SU-DHL-6 (cell line): ENCODE measurements around the gene RPS6KA2.

ENCODE experiments used
- H2AFZ ChIP-seq: fragments of 200-600 bp; sonication (generic); 2 replicates; pipeline ENCODE4 v1.6.1; 2014; ENCODE audit warnings: low read depth, mild to moderate bottlenecking, moderate library complexity, mixed read lengths, antibody characterized with exemption, low read length; ENCODE audit not compliant: severe bottlenecking
- H3F3A ChIP-seq: fragments of 200-600 bp; shearing (Covaris generic); 2 replicates; pipeline ENCODE4 v1.6.0; 2016; ENCODE audit warnings: antibody characterized with exemption, mild to moderate bottlenecking; ENCODE audit not compliant: insufficient read depth
- H3K27ac ChIP-seq: fragments of 200-600 bp; sonication (generic); 2 replicates; pipeline ENCODE4 v1.5.1; 2016; ENCODE audit warnings: low read depth, mild to moderate bottlenecking, low read length, moderate library complexity, mixed read lengths
- H3K27me3 ChIP-seq: fragments of 200-600 bp; sonication (generic), shearing (Covaris generic); 2 replicates; pipeline ENCODE4 v1.6.0; 2014; ENCODE audit warnings: mild to moderate bottlenecking, low read length
- H3K36me3 ChIP-seq: fragments of 200-600 bp; sonication (generic); 2 replicates; pipeline ENCODE4 v1.6.1; 2014; ENCODE audit warnings: mild to moderate bottlenecking, low read length, mixed read lengths
- H3K4me2 ChIP-seq: fragments of 300-600, 200-600 bp; shearing (Covaris generic), sonication (generic); 2 replicates; pipeline ENCODE4 v1.6.0; 2014; ENCODE audit warnings: low read length, low read depth, mild to moderate bottlenecking; ENCODE audit not compliant: poor library complexity, severe bottlenecking
- H3K4me3 ChIP-seq: fragments of 200-600 bp; sonication (generic); 2 replicates; pipeline ENCODE4 v1.5.1; 2014; ENCODE audit warnings: antibody characterized with exemption, low read length, mild to moderate bottlenecking, mixed read lengths; ENCODE audit not compliant: insufficient read depth, poor library complexity, severe bottlenecking
- H3K79me2 ChIP-seq: fragments of 200-600 bp; sonication (generic); 2 replicates; pipeline ENCODE4 v1.6.1; 2014; ENCODE audit warnings: mild to moderate bottlenecking, low read length, moderate library complexity; ENCODE audit not compliant: insufficient read depth
- H3K9ac ChIP-seq: fragments of 200-600 bp; sonication (generic); 2 replicates; pipeline ENCODE4 v1.7.0; 2014; ENCODE audit warnings: mild to moderate bottlenecking, low read length
- H3K9me2 ChIP-seq: fragments of 200-600 bp; sonication (generic); replicated peaks from 2 replicates; pipeline ENCODE4 v1.6.1; 2014; ENCODE audit warnings: low read length; ENCODE audit not compliant: insufficient read depth
- H3K9me3 ChIP-seq: fragments of 200-600 bp; sonication (generic); 2 replicates; pipeline ENCODE4 v1.6.1; 2014; ENCODE audit warnings: low read length, mixed read lengths; ENCODE audit not compliant: insufficient read depth
- H4K20me1 ChIP-seq: fragments of 200-600 bp; sonication (generic); 2 replicates; pipeline ENCODE4 v1.6.1; 2014; ENCODE audit warnings: low read depth, mild to moderate bottlenecking, antibody characterized with exemption, low read length, moderate library complexity, mixed read lengths
- CTCF ChIP-seq: fragments of 200-600 bp; sonication (generic); IDR thresholded peaks from one replicate; pipeline ENCODE4 v1.5.1; 2017; ENCODE audit warnings: antibody characterized with exemption, mild to moderate bottlenecking, low read length, moderate library complexity; ENCODE audit not compliant: insufficient read depth, poor library complexity, severe bottlenecking
- EZH2phosphoT487 ChIP-seq: fragments of 200-600 bp; sonication (generic), shearing (Covaris generic); conservative IDR thresholded peaks from 2 replicates; pipeline ENCODE4 v1.6.1; 2018; ENCODE audit warnings: mild to moderate bottlenecking, antibody characterized with exemption, low read length, moderate library complexity, mixed read lengths

The RPS6KA2 gene

GRCh38 chr6:166472636-166473035 lies 154.4 kb downstream of the RPS6KA2 start:
- H3F3A ChIP-seq: no peaks in the 10 kb centered on the region
- H3K79me2 ChIP-seq: no peaks in the 10 kb centered on the region
- H3K9me2 ChIP-seq: no peaks in the 10 kb centered on the region
- H4K20me1 ChIP-seq: no peaks in the 10 kb centered on the region
- H2AFZ ChIP-seq: no peak overlapping the region
- TF ChIP-seq CTCF: no peak
- no peak for TF ChIP-seq EZH2phosphoT487
- no peaks in the 10 kb centered on the region for H3K36me3 ChIP-seq
- no peak overlapping the region for H3K27ac ChIP-seq
- H3K4me3 ChIP-seq: no peak overlapping the region
- H3K9me3 ChIP-seq: no peaks in the 10 kb centered on the region
- H3K9ac ChIP-seq: no peak overlapping the region
- no peaks in the 10 kb centered on the region for H3K27me3 ChIP-seq
- H3K4me2 ChIP-seq: no peak overlapping the region

- no peak overlapping the region for H3K27ac ChIP-seq
- no peaks in the 10 kb centered on the region for H3K79me2 ChIP-seq
- H3K9me2 ChIP-seq: no peaks in the 10 kb centered on the region
- H3K36me3 ChIP-seq: no peaks in the 10 kb centered on the region
- H4K20me1 ChIP-seq: no peaks in the 10 kb centered on the region
- no peaks in the 10 kb centered on the region for H3K9me3 ChIP-seq
- H3K4me3 ChIP-seq: no peak overlapping the region
- no peaks in the 10 kb centered on the region for H3F3A ChIP-seq
- H3K9ac ChIP-seq: no peak overlapping the region
- no peak overlapping the region for H3K4me2 ChIP-seq
- TF ChIP-seq CTCF (no peak), EZH2phosphoT487 (no peak)
- no peaks in the 10 kb centered on the region for H3K27me3 ChIP-seq
- H2AFZ ChIP-seq: no peak overlapping the region
Measured at GRCh38 chr6:166471797-166472260, 155.2 kb downstream of the RPS6KA2 start.

GRCh38 chr6:166470863-166471410 lies 156.1 kb downstream of the RPS6KA2 start:
- no peaks in the 10 kb centered on the region for H4K20me1 ChIP-seq
- H3F3A ChIP-seq: no peaks in the 10 kb centered on the region
- no peaks in the 10 kb centered on the region for H3K79me2 ChIP-seq
- no peak overlapping the region for H3K4me3 ChIP-seq
- TF ChIP-seq EZH2phosphoT487: no peak
- no peak for TF ChIP-seq CTCF
- no peaks in the 10 kb centered on the region for H3K9me3 ChIP-seq
- no peak overlapping the region for H2AFZ ChIP-seq
- H3K9ac ChIP-seq: no peak overlapping the region
- no peaks in the 10 kb centered on the region for H3K9me2 ChIP-seq
- no peaks in the 10 kb centered on the region for H3K36me3 ChIP-seq
- H3K4me2 ChIP-seq: no peak overlapping the region
- no peak overlapping the region for H3K27ac ChIP-seq
- H3K27me3 ChIP-seq: no peaks in the 10 kb centered on the region
